Measurements from ENCODE around the gene JAGN1. TPM values are rescaled to one million over a fixed set of nuclear protein-coding genes. Genes with fewer than 3 reads are reported as not detected.
A peak's percentile ranks its signal among the peaks of the same experiment; 100 is the strongest.

Gene JAGN1
- total and polyA plus RNA-seq, 2 experiments from 2014 or later: 61.4 to 83.5 TPM

DNA sequence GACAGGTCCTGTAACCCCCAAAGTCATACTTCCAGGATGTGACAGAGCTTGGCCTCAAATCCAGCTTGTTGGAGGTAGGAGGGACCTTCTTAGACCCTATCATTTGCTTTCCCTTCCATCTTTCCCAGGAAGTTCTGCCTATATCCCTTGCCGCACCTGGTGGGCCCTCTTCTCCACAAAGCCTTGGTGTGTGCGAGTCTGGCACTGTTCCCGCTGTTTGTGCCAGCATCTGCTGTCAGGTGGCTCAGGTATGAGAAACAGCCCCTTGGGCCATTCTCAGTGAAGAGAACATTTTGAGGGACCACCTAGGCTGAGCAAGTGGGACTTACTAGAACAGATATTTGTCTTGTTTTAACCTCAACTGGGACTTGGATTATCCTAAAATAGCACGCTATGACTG is 13.5 kb downstream of the JAGN1 start:
- H3K36me3 ChIP-seq (replicated peaks; ENCODE audit: insufficient read depth, low read depth): no peaks in the 10 kb centered on the region
- no peak for TF ChIP-seq EZH2 (IDR thresholded peaks at IDR 0.05; ENCODE audit: borderline replicate concordance)
- TF ChIP-seq, protein P1, sequence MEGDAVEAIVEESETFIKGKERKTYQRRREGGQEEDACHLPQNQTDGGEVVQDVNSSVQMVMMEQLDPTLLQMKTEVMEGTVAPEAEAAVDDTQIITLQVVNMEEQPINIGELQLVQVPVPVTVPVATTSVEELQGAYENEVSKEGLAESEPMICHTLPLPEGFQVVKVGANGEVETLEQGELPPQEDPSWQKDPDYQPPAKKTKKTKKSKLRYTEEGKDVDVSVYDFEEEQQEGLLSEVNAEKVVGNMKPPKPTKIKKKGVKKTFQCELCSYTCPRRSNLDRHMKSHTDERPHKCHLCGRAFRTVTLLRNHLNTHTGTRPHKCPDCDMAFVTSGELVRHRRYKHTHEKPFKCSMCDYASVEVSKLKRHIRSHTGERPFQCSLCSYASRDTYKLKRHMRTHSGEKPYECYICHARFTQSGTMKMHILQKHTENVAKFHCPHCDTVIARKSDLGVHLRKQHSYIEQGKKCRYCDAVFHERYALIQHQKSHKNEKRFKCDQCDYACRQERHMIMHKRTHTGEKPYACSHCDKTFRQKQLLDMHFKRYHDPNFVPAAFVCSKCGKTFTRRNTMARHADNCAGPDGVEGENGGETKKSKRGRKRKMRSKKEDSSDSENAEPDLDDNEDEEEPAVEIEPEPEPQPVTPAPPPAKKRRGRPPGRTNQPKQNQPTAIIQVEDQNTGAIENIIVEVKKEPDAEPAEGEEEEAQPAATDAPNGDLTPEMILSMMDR (IDR thresholded peaks at IDR 0.05; ENCODE audit: poor library complexity): no peak
- TF ChIP-seq EZH2phosphoT487 (IDR thresholded peaks at IDR 0.05; ENCODE audit: low read depth, severe bottlenecking, unreplicated experiment): no peak
- DNase-seq (ENCODE audit: low spot score): no peak
- H3K27ac ChIP-seq: no peak overlapping the region
- H3K4me2 ChIP-seq: peak overlapping the region; percentile 71
- no peak overlapping the region for H2AFZ ChIP-seq
- H3K9me2 ChIP-seq (replicated peaks; ENCODE audit: insufficient read depth): no peaks in the 10 kb centered on the region
- peaks cover 12% of the 10 kb centered on the region for H3K79me2 ChIP-seq
- H3K4me3 ChIP-seq: no peak overlapping the region
- 96% methylated on average over 4 of the region's 4 CpGs for WGBS (ENCODE audit: low lambda C conversion rate, missing lambda C conversion rate)
- H3K27me3 ChIP-seq: no peaks in the 10 kb centered on the region
- no peaks in the 10 kb centered on the region for H4K20me1 ChIP-seq (ENCODE audit: insufficient read depth, poor library complexity, severe bottlenecking)
- H3K9me3 ChIP-seq (ENCODE audit: low read depth): no peaks in the 10 kb centered on the region
- H3K4me1 ChIP-seq (ENCODE audit: insufficient read depth): peaks cover 37% of the 10 kb centered on the region

DNA sequence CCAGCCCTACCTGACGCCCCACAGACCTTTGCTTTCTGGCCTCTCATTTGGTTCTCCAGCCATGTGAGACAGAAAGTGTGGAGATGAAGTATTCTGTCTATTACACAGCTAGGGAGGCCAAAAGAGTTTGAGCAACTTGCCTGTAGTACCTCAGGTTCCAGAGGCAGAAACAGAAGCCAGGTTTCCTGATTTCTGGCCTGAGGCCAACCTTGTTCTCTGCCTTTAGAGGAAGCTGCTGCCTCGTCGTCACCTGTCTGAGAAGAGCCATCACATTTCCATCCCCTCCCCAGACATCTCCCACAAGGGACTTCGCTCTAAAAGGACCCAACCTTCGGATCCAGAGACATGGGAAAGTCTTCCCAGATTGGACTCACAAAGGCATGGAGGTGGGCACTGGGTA is 16.1 kb downstream of the JAGN1 start:
- Histone ChIP-seq H3K9me3 (ENCODE audit: low read depth) (no peaks in the 10 kb centered on the region), H3K27ac (no peak overlapping the region), H3K79me2 (peaks cover 12% of the 10 kb centered on the region), H3K4me1 (ENCODE audit: insufficient read depth) (peaks cover 29% of the 10 kb centered on the region), H3K9me2 (replicated peaks; ENCODE audit: insufficient read depth) (no peaks in the 10 kb centered on the region), H3K4me2 (no peak overlapping the region), H3K4me3 (no peak overlapping the region), H3K27me3 (no peaks in the 10 kb centered on the region), H2AFZ (no peak overlapping the region), H4K20me1 (ENCODE audit: insufficient read depth, poor library complexity, severe bottlenecking) (no peaks in the 10 kb centered on the region), H3K36me3 (replicated peaks; ENCODE audit: insufficient read depth, low read depth) (no peaks in the 10 kb centered on the region)
- 87% methylated on average over 5 of the region's 5 CpGs for WGBS (ENCODE audit: low lambda C conversion rate, missing lambda C conversion rate)
- DNase-seq (ENCODE audit: low spot score): no peak
- TF ChIP-seq EZH2 (IDR thresholded peaks at IDR 0.05; ENCODE audit: borderline replicate concordance): no peak
- TF ChIP-seq, protein P1 (IDR thresholded peaks at IDR 0.05; ENCODE audit: poor library complexity): no peak
- no peak for TF ChIP-seq EZH2phosphoT487 (IDR thresholded peaks at IDR 0.05; ENCODE audit: low read depth, severe bottlenecking, unreplicated experiment)

GRCh38 chr3:9908286-9908685 is 17.9 kb downstream of the JAGN1 start:
- no peak overlapping the region for H2AFZ ChIP-seq
- 96% methylated on average over 3 of the region's 3 CpGs for WGBS (ENCODE audit: low lambda C conversion rate, missing lambda C conversion rate)
- H3K9me2 ChIP-seq (replicated peaks; ENCODE audit: insufficient read depth): no peaks in the 10 kb centered on the region
- no peaks in the 10 kb centered on the region for H3K9me3 ChIP-seq (ENCODE audit: low read depth)
- H3K79me2 ChIP-seq: peaks cover 12% of the 10 kb centered on the region
- no peak for DNase-seq (ENCODE audit: low spot score)
- no peaks in the 10 kb centered on the region for H3K27me3 ChIP-seq
- H3K36me3 ChIP-seq (replicated peaks; ENCODE audit: insufficient read depth, low read depth): no peaks in the 10 kb centered on the region
- H3K4me2 ChIP-seq: no peak overlapping the region
- H3K4me1 ChIP-seq (ENCODE audit: insufficient read depth): peaks cover 17% of the 10 kb centered on the region
- no peaks in the 10 kb centered on the region for H4K20me1 ChIP-seq (ENCODE audit: insufficient read depth, poor library complexity, severe bottlenecking)
- no peak overlapping the region for H3K4me3 ChIP-seq
- TF ChIP-seq EZH2phosphoT487 (IDR thresholded peaks at IDR 0.05; ENCODE audit: low read depth, severe bottlenecking, unreplicated experiment): no peak
- TF ChIP-seq EZH2 (IDR thresholded peaks at IDR 0.05; ENCODE audit: borderline replicate concordance): no peak
- TF ChIP-seq, protein P1 (IDR thresholded peaks at IDR 0.05; ENCODE audit: poor library complexity): no peak
- no peak overlapping the region for H3K27ac ChIP-seq

Measured in hepatocyte (in vitro differentiated cells).